ENCODE results near the gene GOLGA6L24. TPM values are rescaled to one million over a fixed set of nuclear protein-coding genes. Genes with fewer than 3 reads are reported as not detected.
"Not testable (repeated sequence)": the region's sequence is repeated elsewhere in the genome, so short reads cannot be mapped to it uniquely, and the experiment has no call there.

GOLGA6L24 gene, protein sequence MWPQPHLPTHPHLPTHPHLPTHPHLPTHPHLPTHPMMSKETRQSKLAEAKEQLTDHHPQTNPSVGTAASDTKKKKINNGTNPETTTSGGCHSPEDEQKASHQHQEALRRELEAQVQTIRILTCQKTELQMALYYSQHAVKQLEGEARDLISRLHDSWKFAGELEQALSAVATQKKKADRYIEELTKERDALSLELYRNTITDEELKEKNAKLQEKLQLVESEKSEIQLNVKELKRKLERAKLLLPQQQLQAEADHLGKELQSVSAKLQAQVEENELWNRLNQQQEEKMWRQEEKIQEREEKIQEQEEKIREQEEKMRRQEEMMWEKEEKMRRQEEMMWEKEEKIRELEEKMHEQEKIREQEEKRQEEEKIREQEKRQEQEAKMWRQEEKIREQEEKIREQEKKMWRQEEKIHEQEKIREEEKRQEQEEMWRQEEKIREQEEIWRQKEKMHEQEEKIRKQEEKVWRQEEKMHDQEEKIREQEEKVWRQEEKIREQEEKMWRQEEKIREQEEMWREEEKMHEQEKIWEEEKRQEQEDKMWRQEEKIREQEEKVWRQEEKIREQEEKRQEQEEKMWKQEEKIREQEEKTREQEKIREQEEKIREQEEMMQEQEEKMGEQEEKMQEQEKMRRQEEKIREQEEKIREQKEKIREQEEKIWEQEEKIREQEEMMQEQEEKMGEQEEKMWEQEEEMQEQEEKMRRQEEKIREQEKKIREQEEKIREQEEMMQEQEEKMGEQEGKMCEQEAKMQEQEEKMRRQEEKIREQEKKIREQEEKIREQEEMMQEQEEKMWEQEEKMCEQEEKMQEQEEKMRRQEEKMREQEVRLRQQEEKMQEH
- not detected for total RNA-seq

DNA sequence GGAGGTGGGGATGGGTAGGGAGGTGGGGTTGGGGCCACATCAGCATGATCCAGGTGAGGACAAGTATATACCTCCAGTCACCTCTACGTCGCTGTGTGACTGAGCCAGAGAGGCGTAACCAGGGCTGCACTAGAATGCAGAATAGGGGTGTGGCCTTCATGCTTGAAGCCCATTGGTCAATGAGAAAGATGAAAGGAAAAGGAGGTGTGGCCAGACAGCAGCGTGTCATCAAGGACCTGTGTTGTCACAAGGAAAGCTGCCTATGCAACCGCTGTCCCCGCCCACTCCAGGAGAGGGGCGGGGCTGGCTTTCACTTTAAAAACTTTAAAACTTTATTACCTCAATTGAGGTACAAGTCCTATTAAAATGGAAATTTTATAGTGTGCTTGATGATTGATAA lies at the start of gene GOLGA6L24:
GOLGA6L24 (minus strand) TSS at position 101 of the 400 bp plus-strand sequence; CDS start at position 40, 61 bp downstream.
- DNase-seq: not testable (repeated sequence)

DNA sequence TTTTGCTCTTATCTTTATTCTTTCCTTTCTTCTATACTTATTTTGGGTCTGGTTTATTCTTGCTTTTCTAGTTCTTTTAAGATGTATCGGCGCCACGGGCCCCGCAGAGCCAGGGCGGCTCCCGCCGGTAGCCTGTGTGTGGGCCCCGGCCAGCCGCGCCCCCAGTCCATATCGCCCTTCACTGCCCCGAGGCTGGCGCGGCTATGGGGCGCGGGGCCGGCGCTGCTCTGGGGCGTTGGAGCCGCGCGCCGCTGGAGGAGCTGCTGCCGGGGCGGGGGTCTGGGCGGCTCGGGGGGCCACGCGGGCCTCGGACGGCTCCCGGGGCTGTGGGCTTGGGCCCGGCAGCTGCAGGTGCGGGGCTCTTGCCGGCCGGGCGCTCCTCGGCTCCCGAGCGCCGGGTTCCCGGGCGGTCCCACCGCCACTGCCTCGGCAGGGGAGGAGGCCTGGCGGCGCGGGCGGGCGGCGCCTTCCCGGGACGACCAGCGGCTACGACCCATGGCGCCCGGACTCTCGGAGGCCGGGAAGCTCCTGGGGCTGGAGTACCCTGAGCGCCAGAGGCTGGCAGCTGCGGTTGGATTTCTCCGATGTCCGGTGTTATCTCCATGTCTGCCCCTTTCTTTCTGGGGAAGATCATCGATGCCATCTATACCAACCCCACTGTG lies 45.0 kb upstream of the GOLGA6L24 start:
- not testable (repeated sequence) for DNase-seq

DNA sequence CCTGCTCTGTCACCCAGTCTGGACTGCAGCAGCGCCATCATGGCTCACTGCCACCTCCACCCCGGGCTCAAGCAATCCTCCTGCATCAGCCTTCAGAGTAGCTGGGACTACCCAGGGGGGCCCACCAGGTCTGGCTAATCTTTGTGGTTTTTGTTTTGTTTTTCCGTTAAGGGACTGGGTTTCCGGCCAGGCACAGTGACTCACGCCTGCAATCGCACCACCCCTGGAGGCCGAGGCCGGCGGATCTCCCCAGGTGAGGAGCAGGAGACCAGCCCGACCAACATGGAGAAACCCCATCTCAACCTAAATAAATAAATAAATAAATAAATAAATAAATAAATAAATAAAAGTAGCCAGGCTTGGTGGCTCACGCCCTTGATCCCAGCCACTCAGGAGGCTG lies 38.1 kb upstream of the GOLGA6L24 start:
- not testable (repeated sequence) for DNase-seq

DNA sequence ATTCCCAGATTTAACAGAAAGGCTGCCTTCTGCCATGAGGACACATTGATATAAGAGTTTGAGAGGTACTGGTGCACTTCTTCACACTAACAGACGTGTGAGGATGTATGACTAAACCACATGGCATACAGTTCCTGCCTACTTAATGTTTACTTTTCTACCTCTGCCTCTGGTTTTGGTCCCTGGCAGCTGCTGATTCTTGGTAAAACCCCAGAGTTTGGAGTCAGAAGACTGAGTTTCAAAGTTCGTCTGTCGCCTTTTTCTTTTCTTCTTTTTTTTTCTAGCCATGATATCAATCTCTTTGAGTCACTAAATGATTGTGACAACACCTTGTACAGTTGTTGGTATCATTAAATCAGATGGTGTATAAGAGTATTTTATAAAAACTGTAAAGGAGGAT lies 22.2 kb upstream of the GOLGA6L24 start:
- DNase-seq: not testable (repeated sequence)

DNA sequence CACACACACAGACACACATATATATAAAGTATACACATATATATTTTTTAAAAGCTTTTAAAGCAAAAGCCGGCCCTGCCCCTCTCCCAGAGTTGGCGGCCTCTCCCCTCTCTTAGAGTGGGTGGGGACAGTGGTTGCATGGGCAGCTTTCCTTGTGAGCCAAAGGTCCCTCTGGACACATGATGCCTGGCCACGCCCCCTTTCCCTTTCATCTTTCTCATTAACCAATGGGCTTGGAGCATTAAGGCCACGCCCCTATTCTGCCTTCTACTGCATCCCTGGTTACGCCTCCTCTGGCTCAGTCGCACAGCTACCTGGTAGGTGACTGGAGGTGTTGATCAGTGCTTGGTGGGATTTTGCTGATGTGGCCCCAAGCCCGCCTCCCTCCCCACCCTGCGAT lies 20.5 kb upstream of the GOLGA6L24 start, which contains the start of gene GOLGA8F:
GOLGA8F (plus strand) TSS at position 301 of the 400 bp plus-strand sequence; CDS start at position 399, 98 bp downstream.
- not testable (repeated sequence) for DNase-seq

DNA sequence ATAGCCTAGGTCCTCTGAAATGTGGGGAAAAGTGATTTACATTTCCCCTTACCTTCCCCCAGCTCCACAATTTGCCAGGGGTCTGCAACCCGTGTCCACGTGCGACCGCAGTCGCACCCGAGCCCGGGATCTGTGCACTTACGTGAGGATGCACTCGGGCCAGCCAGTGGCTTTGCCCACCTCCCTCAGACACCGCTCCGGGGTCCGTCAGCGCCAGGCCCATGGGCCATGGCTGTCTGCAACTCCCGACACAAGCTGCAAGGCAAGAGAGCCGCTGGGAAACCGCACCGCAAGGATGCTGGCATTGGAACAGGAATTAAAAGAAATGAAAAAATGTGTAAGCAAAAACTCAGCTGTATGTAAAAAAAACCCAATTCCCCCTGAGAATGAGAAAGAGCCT lies 7.6 kb upstream of the GOLGA6L24 start:
- DNase-seq: not testable (repeated sequence)

DNA sequence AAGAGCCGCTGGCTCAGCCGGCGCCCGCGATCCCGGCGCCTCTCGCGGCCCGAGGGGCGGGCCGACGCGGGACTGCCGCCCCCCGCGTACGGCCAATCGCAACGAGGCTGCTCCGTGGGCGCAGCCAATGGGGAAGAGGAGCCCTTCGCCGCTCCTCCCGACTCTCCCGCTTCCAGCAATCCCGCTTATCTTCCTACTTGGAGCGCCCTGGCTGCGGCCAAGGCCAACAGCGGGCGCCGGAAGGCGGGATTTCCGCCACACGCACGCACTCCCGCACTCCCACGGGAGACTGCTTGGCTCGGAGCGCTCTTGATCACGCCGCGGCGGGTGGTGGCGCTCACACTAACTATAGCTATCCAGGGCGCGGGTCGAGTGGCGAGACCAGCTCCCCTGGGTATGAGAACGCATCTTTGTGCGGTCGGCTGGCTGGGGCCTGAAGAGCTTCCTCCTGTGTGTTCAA lies 35.7 kb downstream of the GOLGA6L24 start, which contains the start of gene HERC2:
HERC2 (minus strand) TSS at position 51 of the 460 bp plus-strand sequence. CDS start 746 bp downstream, outside the sequence.
- DNase-seq: not testable (repeated sequence)

DNA sequence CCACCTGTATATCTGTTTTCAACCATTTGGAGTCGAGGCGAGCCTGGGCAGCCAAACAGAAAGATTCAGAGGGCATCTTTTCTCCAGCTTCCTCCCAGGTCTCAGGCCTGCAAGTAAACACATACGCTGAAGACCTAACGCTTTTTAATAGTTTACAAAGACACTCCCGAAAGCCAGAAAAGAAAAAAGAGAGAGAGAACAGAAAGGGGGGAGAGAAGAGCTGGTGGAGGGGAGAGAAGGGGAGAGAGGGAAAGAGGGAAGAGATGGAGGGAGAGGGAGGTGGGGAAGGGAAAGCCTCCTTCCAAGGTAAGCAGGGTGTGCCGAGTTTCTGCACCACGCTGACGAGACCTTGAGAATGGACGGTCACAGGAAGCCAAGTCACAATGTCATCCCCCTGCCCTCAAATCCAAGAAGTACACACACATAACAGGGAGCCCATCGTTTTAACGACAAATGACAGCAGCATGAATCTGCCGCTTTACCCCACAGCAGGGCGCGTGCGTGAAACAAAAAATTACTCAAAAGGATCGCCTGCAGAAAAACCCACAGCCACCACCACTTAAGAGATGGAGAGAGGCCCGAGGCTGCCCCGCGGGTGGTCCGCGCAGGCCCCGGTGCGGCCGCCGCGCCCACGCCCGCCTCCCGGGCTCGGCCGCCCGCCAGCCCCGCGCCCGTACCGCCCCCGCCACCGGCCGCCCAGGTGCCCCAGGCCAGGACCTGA lies 36.4 kb downstream of the GOLGA6L24 start:
- DNase-seq: not testable (repeated sequence)

DNA sequence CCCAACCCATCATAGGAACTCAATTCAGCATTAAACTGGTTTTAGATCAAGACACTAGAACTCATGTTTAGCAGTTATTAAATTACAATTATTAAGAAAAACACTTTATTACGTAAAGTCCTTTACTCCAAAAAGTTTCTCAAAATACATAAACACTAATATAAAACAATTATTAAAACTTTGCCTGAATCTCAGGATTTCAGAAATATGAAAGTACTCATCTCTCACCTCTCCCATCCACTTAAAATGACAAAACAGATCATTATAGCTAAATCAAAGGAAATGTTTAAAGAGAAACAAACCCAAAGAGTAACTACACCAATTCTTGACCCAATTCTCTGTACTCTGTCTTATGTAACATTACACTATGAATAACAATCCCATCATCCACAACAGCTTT lies 38.2 kb downstream of the GOLGA6L24 start:
- DNase-seq: not testable (repeated sequence)

DNA sequence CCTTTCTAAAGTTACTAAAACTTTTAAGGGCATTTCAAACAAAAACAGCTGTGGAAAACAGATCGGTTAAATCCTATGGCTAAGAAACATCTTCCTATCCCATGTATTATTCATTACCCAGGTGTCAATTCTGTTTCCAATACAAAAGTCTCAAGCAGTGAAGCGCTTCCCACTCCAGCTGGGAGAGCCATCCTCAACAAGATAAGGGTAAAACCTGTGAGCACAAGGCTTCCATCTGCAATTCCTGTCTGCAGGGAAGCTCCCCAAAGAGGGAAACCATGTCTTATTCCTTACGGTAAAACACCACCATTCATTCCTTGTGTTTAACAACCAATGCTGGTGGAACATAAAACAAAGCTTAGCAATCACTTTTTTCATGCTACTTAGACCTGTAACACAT lies 39.1 kb downstream of the GOLGA6L24 start:
- not testable (repeated sequence) for DNase-seq

DNA sequence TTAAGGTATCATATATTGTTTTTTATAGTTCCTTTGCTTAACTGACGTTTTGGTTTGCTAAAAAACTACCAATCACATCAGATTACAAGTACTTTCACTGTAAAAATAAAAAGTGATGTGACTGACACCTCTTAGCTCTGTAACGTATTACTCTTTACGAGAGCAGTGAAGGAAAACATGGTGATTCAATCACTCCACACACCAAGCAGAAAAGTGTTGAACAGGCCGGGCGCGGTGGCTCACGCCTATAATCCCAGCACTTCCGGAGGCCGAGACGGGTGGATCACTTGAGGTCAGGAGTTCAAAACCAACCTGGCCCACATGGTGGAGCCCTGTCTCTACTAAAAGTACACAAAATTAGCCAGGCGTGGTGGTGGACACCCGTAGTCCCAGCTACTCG lies 39.8 kb downstream of the GOLGA6L24 start:
- DNase-seq: not testable (repeated sequence)

DNA sequence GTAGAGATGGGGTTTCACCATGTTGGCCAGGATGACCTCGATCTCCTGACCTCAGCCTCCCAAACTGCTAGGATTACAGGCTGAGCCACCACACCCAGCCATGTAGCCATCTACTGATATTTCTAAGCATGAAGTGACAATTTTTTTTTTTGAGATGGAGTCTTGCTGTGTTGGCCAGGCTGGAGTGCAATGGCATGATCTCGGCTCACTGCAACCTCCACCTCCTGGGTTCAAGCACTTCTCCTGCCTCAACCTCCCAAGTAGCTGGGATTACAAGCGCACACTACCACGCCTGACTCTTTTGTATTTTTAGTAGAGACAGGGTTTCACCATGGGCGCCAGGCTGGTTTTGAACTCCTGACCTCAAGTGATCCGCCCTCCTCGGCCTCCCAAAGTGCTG lies 40.9 kb downstream of the GOLGA6L24 start:
- DNase-seq: not testable (repeated sequence)

DNA sequence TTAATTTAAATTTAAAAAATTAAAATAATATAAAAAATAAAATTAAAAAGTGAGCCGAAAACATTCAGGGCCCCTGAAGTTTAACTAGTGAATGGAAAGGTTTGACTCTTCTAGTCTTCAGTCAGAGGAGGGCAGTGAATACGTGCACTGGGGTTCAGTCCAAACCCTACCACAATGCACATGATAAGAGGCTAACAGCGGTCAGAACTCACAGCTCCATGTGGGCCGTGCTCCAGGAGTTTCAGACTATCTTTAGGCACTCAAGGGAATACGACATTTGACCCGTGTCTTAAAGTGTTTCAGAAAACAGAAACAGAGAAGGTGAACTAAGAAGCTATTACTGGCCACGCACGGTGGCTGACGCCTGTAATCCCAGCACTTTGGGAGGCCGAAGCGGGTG lies 47.4 kb downstream of the GOLGA6L24 start:
- DNase-seq: not testable (repeated sequence)

DNA sequence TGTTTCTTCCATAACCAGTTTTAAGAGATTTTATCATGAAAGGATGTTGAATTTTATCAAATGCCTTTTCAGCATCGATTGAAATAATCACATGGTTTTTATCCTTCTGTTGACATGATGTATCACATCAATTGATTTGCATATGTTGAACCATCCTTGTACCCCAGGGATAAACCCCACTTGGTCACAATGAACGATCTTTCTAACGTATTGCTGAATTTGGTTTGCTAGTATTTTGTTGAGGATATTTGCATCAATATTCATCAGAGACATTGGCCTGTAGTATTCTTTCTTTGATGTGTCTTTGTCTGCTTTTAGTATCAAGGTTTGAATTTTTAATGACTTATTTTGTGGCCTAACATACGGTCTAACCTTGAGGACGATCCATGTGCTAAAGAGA lies 49.2 kb downstream of the GOLGA6L24 start:
- DNase-seq: not testable (repeated sequence)

Small RNA genes within 50 kb of the gene (small RNA-seq; reads per million reads assigned to genes)
- not detected for gene AC091304.5
- not detected for gene RN7SL238P

Other genes starting within 250 kb of the GOLGA6L24 start
- gene HERC2, start 35.9 kb downstream of the GOLGA6L24 start, total RNA-seq: 64.6 TPM
- gene GOLGA8F, start 20.6 kb upstream of the GOLGA6L24 start, total RNA-seq: not detected
- gene GOLGA8G, start 174.9 kb upstream of the GOLGA6L24 start, total RNA-seq: not detected
- not detected for gene GOLGA6L25, start 195.5 kb upstream of the GOLGA6L24 start, total RNA-seq

Data from occipital lobe (tissue), 3 donors.